ENCODE results near the gene DNHD1.

GRCh38 chr11:6567371-6567745 lies 70.3 kb downstream of the DNHD1 start:
- TF ChIP-seq CTCF (IDR thresholded peaks at IDR 0.05), result no peak
- TF ChIP-seq POLR2A (IDR thresholded peaks at IDR 0.05), result no peak
- no peak for TF ChIP-seq POLR2AphosphoS5 (IDR thresholded peaks at IDR 0.05; ENCODE audit: insufficient read depth in 1 of 2, low read depth in 1 of 2)

Measured in vagina (tissue), 2 donors.